Common myeloid progenitor, CD34-positive (primary cell): ENCODE measurements around the gene MEGF6.

Experiments used
- CTCF ChIA-PET: fragments of 350-600 bp; sonication (Branson Sonifier 250); formaldehyde crosslinking; loops from one replicate; lab custom pipeline; 2021; ENCODE audit warnings: antibody characterized with exemption; lab: Charles Lee
- POLR2A ChIA-PET: fragments of 350-600 bp; sonication (Branson Sonifier 250); formaldehyde crosslinking; loops from one replicate; lab custom pipeline; 2021; ENCODE audit warnings: antibody characterized with exemption; lab: Charles Lee
- DNase-seq, 3 donors: peaks; one replicate each; pipeline versions ENCODE4 v3.0.0 to v3.0.0-alpha.2; 2013
- H3K27ac ChIP-seq, 2 experiments: 1 replicate in 1 of 2; 2 replicates in 1 of 2; pipeline ENCODE4 v1.7.0; 2013; ENCODE audit warnings: inconsistent platforms in 2 of 2, low read length in 2 of 2, mild to moderate bottlenecking in 2 of 2, low read depth in 1 of 2, moderate library complexity in 1 of 2; ENCODE audit not compliant: severe bottlenecking in 2 of 2, insufficient read depth in 1 of 2, poor library complexity in 1 of 2
- H3K27me3 ChIP-seq, 5 experiments: replicated peaks in 2 of 5; 1 replicate in 3 of 5; 2 replicates in 2 of 5; pipeline versions ENCODE4 v1.6.1 to v1.7.0; 2013; ENCODE audit warnings: low read length in 4 of 5, mild to moderate bottlenecking in 2 of 5, moderate library complexity in 2 of 5, inconsistent platforms in 1 of 5; ENCODE audit not compliant: insufficient read depth in 5 of 5, control insufficient read depth in 4 of 5
- H3K36me3 ChIP-seq, 4 experiments: 1 replicate in 2 of 4; 2 replicates in 2 of 4; pipeline versions ENCODE4 v1.6.1 to v1.7.0; 2013; ENCODE audit warnings: low read length in 3 of 4, control low read depth in 1 of 4, mild to moderate bottlenecking in 1 of 4; ENCODE audit not compliant: control insufficient read depth in 4 of 4, insufficient read depth in 4 of 4
- H3K4me1 ChIP-seq, 4 experiments: 1 replicate in 3 of 4; 2 replicates in 1 of 4; pipeline versions ENCODE4 v1.6.1 to v1.7.1; 2013; ENCODE audit warnings: low read length in 3 of 4, mild to moderate bottlenecking in 3 of 4, control low read depth in 1 of 4, inconsistent platforms in 1 of 4, moderate library complexity in 1 of 4; ENCODE audit not compliant: control insufficient read depth in 4 of 4, insufficient read depth in 4 of 4; ENCODE audit errors: control extremely low read depth in 1 of 4
- H3K4me3 ChIP-seq, 7 experiments: 1 replicate in 4 of 7; 2 replicates in 3 of 7; pipeline versions ENCODE4 v1.5.1 to v1.7.0; 2013; ENCODE audit warnings: mild to moderate bottlenecking in 7 of 7, low read length in 6 of 7, moderate library complexity in 6 of 7, inconsistent platforms in 2 of 7, low read depth in 2 of 7, control low read depth in 1 of 7; ENCODE audit not compliant: insufficient read depth in 4 of 7, control insufficient read depth in 1 of 7; ENCODE audit errors: extremely low read depth in 1 of 7
- H3K9me3 ChIP-seq, 5 experiments: 1 replicate in 4 of 5; 2 replicates in 1 of 5; pipeline versions ENCODE4 v1.6.1 to v1.7.1; 2013; ENCODE audit warnings: low read length in 4 of 5, mild to moderate bottlenecking in 2 of 5, inconsistent platforms in 1 of 5, low read depth in 1 of 5, moderate library complexity in 1 of 5; ENCODE audit not compliant: control insufficient read depth in 4 of 5, insufficient read depth in 2 of 5; ENCODE audit errors: control extremely low read depth in 1 of 5
- WGBS: methylation state at CpG from one replicate; pipeline ENCODE4 v1.1.5; 2013; ENCODE audit not compliant: insufficient coverage; 5-methylcytosine and 5-hydroxymethylcytosine counted together

Gene MEGF6

DNA sequence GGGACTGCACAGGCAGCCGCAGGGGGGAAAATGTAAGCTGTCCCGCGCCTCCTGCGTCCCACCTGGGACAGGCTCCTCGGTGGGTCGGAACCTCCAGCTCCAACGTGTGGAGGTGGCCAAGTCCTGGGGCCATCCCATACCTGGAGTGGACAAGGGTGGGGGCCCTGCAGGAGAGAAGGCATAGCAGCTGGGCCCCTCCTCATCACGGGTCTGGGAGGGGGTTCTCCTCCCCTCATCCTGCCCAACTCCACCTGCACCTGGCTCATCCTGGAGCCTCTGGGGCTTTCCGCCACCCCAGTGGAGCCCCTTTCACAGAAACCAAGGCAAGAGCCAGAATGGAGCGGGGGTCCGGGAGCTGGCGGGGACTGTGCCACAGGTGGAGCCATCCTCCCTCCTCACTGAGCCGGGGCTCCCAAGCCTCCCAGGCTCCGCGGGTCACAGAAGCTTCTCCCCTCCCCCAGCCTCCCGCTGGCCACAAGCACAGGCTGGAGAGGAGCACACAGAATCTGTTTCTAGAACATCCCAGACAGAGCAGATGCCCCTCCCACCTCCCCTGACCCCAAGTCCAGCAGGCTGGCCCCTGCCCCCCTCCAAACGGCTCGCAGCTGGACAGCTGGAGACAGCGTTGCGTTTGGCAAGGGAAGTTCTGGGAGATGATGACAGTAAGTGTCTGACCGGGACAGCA is 65.8 kb downstream of the MEGF6 start:
- DNase-seq, result no peak
- H3K4me3 ChIP-seq, result no peak overlapping the region
- POLR2A ChIA-PET, result no interaction called here
- no peak overlapping the region for H3K27ac ChIP-seq
- H3K4me1 ChIP-seq, result peaks cover 0 to 25% (median 2%) of the 10 kb centered on the region in 4 experiments
- no peaks in the 10 kb centered on the region for H3K27me3 ChIP-seq
- H3K36me3 ChIP-seq, result peaks cover 0 to 4% (median 0%) of the 10 kb centered on the region in 4 experiments
- CTCF ChIA-PET, result no interaction called here
- WGBS, result 96% methylated on average over 19 of the region's 21 CpGs
- no peaks in the 10 kb centered on the region for H3K9me3 ChIP-seq

DNA sequence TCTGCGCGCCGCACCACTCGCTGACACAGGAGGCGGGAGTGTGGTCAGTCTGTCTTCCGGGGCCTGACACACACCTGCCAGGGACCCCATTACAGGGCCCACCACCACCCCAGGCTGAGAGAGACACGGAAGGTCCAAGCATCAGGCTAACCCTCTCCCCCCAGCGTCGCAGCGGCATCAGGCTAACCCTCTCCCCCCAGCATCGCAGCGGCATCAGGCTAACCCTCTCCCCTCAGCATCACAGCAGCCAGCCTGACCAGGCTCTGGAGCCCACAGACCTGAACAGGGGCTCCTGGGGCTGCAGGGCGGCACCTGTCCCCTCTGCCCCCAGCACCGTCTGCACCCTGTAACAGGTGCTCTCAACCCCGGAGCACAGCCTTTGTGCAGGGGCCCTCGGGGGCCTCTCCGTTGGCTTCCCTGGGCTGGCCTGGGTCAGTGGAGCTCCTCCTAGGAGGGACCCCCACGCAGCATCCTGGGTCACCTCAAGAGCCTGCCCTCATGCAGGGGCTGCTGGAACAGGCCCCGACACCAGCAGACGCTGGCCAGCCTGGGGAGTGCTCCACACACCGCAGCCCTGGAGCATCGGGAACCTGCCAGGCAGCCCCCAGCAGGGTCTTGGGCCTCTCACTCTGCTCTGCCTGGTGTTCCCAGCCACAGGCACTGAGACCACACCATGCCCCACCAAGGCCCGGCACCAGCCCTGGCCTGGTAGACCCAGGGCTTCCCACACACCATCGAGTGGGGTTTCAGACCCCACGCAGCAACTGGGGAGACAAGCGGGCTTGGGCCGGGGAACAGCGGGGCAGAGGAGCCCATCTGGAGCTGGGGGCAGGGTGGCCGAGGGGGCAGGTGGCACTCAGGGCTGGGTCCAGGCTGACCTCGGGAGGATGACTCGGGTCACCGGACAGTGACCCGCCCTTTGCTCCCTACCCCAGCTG is 67.0 kb downstream of the MEGF6 start:
- Histone ChIP-seq H3K4me3 (no peak overlapping the region), H3K4me1 (peaks cover 0 to 37% (median 9%) of the 10 kb centered on the region in 4 experiments), H3K9me3 (no peaks in the 10 kb centered on the region), H3K27ac (no peak overlapping the region), H3K36me3 (no peaks in the 10 kb centered on the region), H3K27me3 (no peaks in the 10 kb centered on the region)
- DNase-seq, result no peak
- ChIA-PET CTCF (interaction anchor here (1.5 kb wide), 1 partner anchor 21 kb away, joined by 5 read pairs; no protein-coding TSS in a partner anchor), POLR2A (no interaction called here)
- 98% methylated on average over 16 of the region's 33 CpGs for WGBS

DNA sequence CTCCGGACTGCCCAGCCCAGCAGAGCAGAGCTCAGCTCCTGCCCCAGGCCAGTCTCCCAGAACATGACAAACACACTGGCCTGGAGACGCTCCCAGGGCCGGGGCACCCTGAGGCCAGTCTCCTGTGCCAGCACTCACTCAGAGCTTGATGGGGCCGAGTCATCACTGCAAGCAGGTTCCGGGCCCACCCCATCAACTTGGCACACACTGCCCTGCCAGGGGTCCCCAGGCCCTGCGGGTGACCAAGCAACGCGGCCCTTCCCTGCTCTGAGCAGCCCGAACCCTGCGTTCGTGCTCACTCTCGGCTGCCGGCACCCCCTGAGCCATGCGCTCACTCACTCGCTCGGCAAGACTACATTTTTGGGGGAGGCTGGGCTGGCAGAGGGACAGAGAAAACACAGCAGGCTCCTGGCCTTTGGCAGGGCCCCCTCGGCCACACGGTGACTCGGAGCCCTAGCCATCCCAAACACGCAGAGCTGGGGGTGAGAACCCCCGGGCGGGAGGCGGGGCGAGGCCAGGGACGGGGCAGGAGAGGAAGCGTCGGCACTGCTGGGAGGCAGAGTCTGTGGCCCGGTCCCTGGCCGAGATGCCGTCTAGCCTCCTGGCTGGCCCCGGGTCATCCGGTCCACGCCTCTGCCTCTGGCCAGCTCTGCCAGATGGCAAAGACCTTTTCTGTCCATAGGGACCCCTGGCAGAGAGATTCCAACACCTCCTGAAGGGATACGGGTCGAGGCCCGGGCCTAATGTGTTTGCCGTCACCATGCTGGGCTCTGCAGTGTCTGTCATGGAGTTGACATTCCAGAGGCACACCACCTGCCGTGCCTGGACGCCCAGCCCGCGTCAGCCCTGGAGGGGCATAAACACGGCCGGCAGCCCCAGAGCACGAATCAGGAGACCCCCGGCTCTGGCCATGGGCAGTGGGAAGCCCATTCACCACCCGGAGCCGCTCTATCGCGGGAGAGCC is 68.0 kb downstream of the MEGF6 start:
- ChIA-PET CTCF (interaction anchor here (0.7 to 1.5 kb wide), 4 partner anchors 8 to 78 kb away, joined by 3 to 6 read pairs (median 4); no protein-coding TSS in a partner anchor), POLR2A (no interaction called here)
- H3K4me1 ChIP-seq, result peaks cover 0 to 47% (median 18%) of the 10 kb centered on the region in 4 experiments
- no peaks in the 10 kb centered on the region for H3K9me3 ChIP-seq
- no peak for DNase-seq
- no peaks in the 10 kb centered on the region for H3K36me3 ChIP-seq
- no peak overlapping the region for H3K27ac ChIP-seq
- no peak overlapping the region for H3K4me3 ChIP-seq
- H3K27me3 ChIP-seq, result no peaks in the 10 kb centered on the region
- WGBS, result 96% methylated on average over 42 of the region's 49 CpGs

DNA sequence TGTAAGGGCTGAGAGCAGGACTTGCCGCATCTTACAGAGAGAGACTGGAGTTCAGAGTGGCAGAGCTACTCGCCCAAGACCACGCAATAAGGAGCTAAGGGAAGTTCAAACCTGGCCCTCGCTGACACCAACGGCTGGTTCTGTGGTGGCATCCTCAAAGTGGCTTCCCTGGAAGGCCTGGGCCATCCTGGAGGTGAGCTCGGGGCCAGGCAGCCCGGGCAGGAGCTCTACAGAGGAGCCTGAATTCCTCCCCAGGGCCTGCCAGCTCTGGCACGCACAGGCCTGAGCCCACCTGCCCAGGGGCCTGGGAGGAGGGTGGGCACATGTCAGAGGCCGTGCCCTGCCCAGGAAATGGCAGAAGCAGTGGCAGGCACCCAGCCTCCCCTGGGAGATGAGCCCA is 68.6 kb downstream of the MEGF6 start:
- no peaks in the 10 kb centered on the region for H3K9me3 ChIP-seq
- H3K4me1 ChIP-seq, result peaks cover 0 to 53% (median 24%) of the 10 kb centered on the region in 4 experiments
- H3K27me3 ChIP-seq, result no peaks in the 10 kb centered on the region
- ChIA-PET POLR2A (no interaction called here), CTCF (interaction anchor here (0.7 to 1.5 kb wide), 4 partner anchors 9 to 79 kb away, joined by 3 to 6 read pairs (median 4); no protein-coding TSS in a partner anchor)
- no peak for DNase-seq
- WGBS, result 94% methylated on average over 9 of the region's 9 CpGs
- no peaks in the 10 kb centered on the region for H3K36me3 ChIP-seq
- no peak overlapping the region for H3K27ac ChIP-seq
- no peak overlapping the region for H3K4me3 ChIP-seq

DNA sequence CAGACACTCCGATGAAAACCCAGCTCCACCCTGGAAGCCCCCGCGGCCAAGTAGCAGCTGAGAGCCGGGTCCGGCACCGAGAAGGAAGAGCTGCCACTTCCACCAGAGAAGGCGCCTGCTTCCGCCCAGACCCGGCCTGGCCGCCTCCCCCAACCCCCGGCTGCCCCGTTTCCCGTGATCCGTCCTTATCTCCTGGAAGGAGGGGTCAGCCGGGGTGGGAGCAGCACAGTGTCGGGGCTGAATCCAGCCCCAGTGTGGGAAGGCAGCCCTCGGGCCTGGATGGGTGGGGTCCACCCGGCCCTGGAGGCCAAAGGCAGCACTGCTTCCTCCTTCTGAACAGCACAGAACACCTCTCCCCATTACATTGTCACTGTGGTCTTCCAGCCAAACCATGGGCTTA is 69.4 kb downstream of the MEGF6 start:
- DNase-seq, result peak in 2 of 3 donors; percentile 7 to 19
- no peak overlapping the region for H3K4me3 ChIP-seq
- H3K4me1 ChIP-seq, result peaks cover 0 to 61% (median 27%) of the 10 kb centered on the region in 4 experiments
- WGBS, result 75% methylated on average over 6 of the region's 18 CpGs
- ChIA-PET POLR2A (no interaction called here), CTCF (interaction anchor here (1.3 to 4.1 kb wide), 3 partner anchors 9 to 80 kb away, joined by 4 to 25 read pairs (median 6); no protein-coding TSS in a partner anchor)
- no peaks in the 10 kb centered on the region for H3K9me3 ChIP-seq
- no peaks in the 10 kb centered on the region for H3K36me3 ChIP-seq
- H3K27ac ChIP-seq, result no peak overlapping the region
- no peaks in the 10 kb centered on the region for H3K27me3 ChIP-seq

DNA sequence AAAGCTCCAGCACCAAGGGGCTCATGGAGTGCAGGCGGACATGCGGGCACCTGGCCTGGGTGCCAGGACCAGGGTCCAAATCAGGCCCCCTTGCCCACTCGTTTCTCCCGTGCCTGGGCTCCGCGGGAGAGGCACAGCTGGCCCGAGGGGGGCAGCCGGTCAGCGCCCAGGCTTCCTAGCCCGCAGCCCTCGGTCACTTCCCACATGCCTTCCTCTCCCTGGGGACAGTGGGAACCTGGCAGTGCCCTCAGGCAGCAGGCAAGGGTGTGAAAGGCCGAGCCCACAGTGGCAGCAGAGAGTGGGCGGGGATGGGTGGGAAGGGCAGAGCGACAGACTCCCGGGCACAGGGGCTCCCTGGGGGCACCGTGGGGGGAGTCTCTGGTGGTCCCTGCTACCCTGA is 69.8 kb downstream of the MEGF6 start:
- no peaks in the 10 kb centered on the region for H3K36me3 ChIP-seq
- ChIA-PET CTCF (interaction anchor here (1.4 to 4.1 kb wide), 2 partner anchors 10 to 13 kb away, joined by 6 to 25 read pairs; no protein-coding TSS in a partner anchor), POLR2A (no interaction called here)
- no peak overlapping the region for H3K4me3 ChIP-seq
- no peak overlapping the region for H3K27ac ChIP-seq
- 94% methylated on average over 15 of the region's 16 CpGs for WGBS
- H3K27me3 ChIP-seq, result no peaks in the 10 kb centered on the region
- no peaks in the 10 kb centered on the region for H3K9me3 ChIP-seq
- H3K4me1 ChIP-seq, result peaks cover 0 to 66% (median 29%) of the 10 kb centered on the region in 4 experiments
- DNase-seq, result no peak
